Measurements from ENCODE around the gene EIF1AD.

EIF1AD gene

DNA sequence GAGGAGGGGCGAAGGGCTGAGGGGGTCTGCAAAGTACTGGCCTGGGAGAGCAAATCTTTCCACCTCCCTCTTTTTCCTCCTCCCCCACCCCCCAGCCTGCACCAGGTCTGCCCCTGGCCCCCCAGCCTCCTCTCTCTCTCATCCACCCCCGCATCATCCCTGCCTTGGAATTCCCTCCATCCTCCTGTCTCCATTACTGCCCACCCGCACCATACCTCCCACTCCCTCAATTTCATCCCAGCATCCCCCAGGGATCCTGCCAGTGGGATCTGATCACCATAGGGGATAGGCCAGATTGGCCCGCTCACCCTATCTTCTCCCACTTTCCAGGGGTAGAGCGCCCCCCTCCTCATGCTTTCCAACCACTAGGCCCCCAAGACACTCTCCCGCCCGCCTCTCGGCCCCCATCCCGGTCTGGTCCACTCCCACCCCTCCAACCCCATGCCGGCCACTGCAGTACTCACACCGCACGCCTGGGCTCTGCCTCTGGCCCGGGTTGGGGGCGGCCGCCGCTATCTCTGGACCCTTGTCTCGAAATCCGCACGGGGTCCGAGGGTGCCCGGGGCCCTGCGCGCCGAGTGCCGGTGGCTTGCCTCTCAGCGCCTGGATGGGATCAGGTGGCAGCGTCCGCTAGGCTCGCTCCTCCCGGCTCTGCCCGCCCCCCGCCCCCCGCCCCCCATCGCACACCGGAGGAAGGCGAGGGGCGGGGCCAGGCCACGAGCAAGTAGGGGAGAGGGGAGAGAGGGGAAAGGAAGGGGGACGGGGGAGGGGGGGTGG, 46.8 kb upstream of the EIF1AD start, which contains the start of gene GAL3ST3:
TSS of gene GAL3ST3 (minus strand) at position 615 of the 777 bp plus-strand sequence. CDS start 3,746 bp downstream, outside the sequence.
- Histone ChIP-seq H3K4me3 (ENCODE audit: low read length in 2 of 2) (peak within 1 kb of the TSS; percentile 53 to 86), H2AK5ac (ENCODE audit: low read depth, low read length) (peak within 1 kb of the TSS; percentile 93), H3K23ac (ENCODE audit: low read depth, low read length, poor library complexity) (peak within 1 kb of the TSS; percentile 28), H2BK12ac (ENCODE audit: low read length) (peak within 1 kb of the TSS; percentile 73), H4K91ac (ENCODE audit: low read depth, low read length, poor library complexity) (no peak within 1 kb of the TSS), H3K4me1 (ENCODE audit: control insufficient read depth in 2 of 2, insufficient read depth in 1 of 2, low read depth in 1 of 2, low read length in 2 of 2) (peaks cover 23 to 27% of the 10 kb centered on the region in 2 donors), H3K4ac (ENCODE audit: low read length) (no peak within 1 kb of the TSS), H3K18ac (ENCODE audit: low read length) (peak within 1 kb of the TSS; percentile 99), H3K79me1 (ENCODE audit: low read depth, low read length) (peaks cover 17% of the 10 kb centered on the region), H3K14ac (ENCODE audit: low read length) (no peak within 1 kb of the TSS), H2AFZ (ENCODE audit: low read length) (peak within 1 kb of the TSS; percentile 87), H3K4me2 (ENCODE audit: insufficient read depth, low read length, poor library complexity, severe bottlenecking) (peak within 1 kb of the TSS; percentile 89), H3K9me3 (replicated peaks in 1 of 2; ENCODE audit: control insufficient read depth in 2 of 2, insufficient read depth in 1 of 2, low read depth in 1 of 2, low read length in 2 of 2) (no peaks in the 10 kb centered on the region), H3K27ac (replicated peaks; ENCODE audit: low read length) (peak within 1 kb of the TSS; percentile 13), H3K27me3 (ENCODE audit: control insufficient read depth in 3 of 3, insufficient read depth in 3 of 3, low read depth in 1 of 3, low read length in 3 of 3) (no peaks in the 10 kb centered on the region), H2BK15ac (ENCODE audit: low read length) (peak within 1 kb of the TSS; percentile 90), H3K9ac (ENCODE audit: low read depth, low read length, poor library complexity) (peak within 1 kb of the TSS; percentile 84), H2BK5ac (ENCODE audit: low read length) (peak within 1 kb of the TSS; percentile 49), H4K8ac (ENCODE audit: low read depth, low read length) (peak within 1 kb of the TSS; percentile 89), H2BK120ac (ENCODE audit: low read depth, low read length) (peak within 1 kb of the TSS; percentile 74), H3K36me3 (replicated peaks in 1 of 2; ENCODE audit: control insufficient read depth in 2 of 2, insufficient read depth in 2 of 2, low read length in 2 of 2) (peaks cover 5 to 8% of the 10 kb centered on the region in 2 donors)
- peak; percentile 66 for DNase-seq (ENCODE audit: low spot score)
- WGBS, 2 donors (ENCODE audit: extremely low coverage in 2 of 2, insufficient read length in 2 of 2, insufficient replicate concordance in 1 of 2): no CpG with 5 or more reads among the region's 39 CpGs

DNA sequence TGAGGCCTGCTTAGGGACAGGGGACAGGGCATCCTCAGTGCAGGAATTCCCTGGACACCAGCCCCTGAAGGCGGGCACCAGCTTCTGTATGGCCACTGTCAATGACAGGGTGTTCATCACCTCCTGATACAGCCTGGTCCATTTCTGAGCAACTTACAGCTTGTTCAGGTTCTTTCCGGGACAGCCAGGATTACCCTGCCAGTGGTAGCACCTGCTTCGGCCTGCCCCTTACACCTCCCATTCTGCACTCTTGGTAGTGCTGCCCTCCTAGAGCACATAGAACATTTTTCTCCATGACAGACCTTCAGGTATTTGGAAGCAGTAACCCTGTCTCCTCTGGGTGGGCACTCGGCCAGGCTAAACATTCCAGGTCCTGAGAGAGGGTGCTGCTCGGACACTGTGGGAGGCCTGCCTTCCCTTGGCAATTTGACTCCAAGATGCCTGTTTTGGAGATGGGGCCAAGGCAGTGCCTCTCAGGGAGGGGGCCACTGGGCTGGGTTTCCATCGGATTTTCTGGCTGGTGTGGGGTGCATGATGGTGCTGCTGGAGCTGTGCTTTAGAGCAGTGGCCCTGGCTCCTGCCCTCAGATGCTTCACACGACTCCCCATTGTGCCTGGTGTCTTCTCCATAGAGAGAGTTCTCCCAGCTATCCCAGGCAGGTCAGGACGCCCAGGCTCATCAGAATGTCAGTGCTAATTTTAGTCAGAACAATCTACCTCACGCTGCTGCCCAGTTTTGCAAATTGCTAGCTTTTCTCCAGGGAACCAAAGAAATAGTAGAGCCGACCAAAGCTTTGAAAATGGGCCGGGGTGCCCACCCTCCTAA, 45.8 kb upstream of the EIF1AD start:
- Histone ChIP-seq H2BK15ac (ENCODE audit: low read length) (peak overlapping the region; percentile 72), H3K9ac (ENCODE audit: low read depth, low read length, poor library complexity) (no peak overlapping the region), H3K27ac (replicated peaks; ENCODE audit: low read length) (no peak overlapping the region), H3K4me1 (ENCODE audit: control insufficient read depth in 2 of 2, insufficient read depth in 1 of 2, low read depth in 1 of 2, low read length in 2 of 2) (peaks cover 14 to 22% of the 10 kb centered on the region in 2 donors), H3K27me3 (ENCODE audit: control insufficient read depth in 3 of 3, insufficient read depth in 3 of 3, low read depth in 1 of 3, low read length in 3 of 3) (no peaks in the 10 kb centered on the region), H2BK120ac (ENCODE audit: low read depth, low read length) (no peak overlapping the region), H3K4ac (ENCODE audit: low read length) (no peak overlapping the region), H3K18ac (ENCODE audit: low read length) (peak overlapping the region; percentile 81), H3K23ac (ENCODE audit: low read depth, low read length, poor library complexity) (peak overlapping the region; percentile 1), H2AK5ac (ENCODE audit: low read depth, low read length) (peak overlapping the region; percentile 67), H2BK5ac (ENCODE audit: low read length) (no peak overlapping the region), H3K4me2 (ENCODE audit: insufficient read depth, low read length, poor library complexity, severe bottlenecking) (peak overlapping the region; percentile 89), H3K79me1 (ENCODE audit: low read depth, low read length) (peaks cover 16% of the 10 kb centered on the region), H3K14ac (ENCODE audit: low read length) (peak overlapping the region; percentile 22), H4K8ac (ENCODE audit: low read depth, low read length) (no peak overlapping the region), H4K91ac (ENCODE audit: low read depth, low read length, poor library complexity) (no peak overlapping the region), H2AFZ (ENCODE audit: low read length) (no peak overlapping the region), H3K36me3 (replicated peaks in 1 of 2; ENCODE audit: control insufficient read depth in 2 of 2, insufficient read depth in 2 of 2, low read length in 2 of 2) (peaks cover 0 to 13% of the 10 kb centered on the region in 2 donors), H2BK12ac (ENCODE audit: low read length) (no peak overlapping the region), H3K9me3 (replicated peaks in 1 of 2; ENCODE audit: control insufficient read depth in 2 of 2, insufficient read depth in 1 of 2, low read depth in 1 of 2, low read length in 2 of 2) (no peaks in the 10 kb centered on the region), H3K4me3 (ENCODE audit: low read length in 2 of 2) (peak overlapping the region in 1 of 2 donors; percentile 53)
- DNase-seq (ENCODE audit: low spot score): no peak
- no CpG with 5 or more reads among the region's 11 CpGs for WGBS, 2 donors (ENCODE audit: extremely low coverage in 2 of 2, insufficient read length in 2 of 2, insufficient replicate concordance in 1 of 2)

DNA sequence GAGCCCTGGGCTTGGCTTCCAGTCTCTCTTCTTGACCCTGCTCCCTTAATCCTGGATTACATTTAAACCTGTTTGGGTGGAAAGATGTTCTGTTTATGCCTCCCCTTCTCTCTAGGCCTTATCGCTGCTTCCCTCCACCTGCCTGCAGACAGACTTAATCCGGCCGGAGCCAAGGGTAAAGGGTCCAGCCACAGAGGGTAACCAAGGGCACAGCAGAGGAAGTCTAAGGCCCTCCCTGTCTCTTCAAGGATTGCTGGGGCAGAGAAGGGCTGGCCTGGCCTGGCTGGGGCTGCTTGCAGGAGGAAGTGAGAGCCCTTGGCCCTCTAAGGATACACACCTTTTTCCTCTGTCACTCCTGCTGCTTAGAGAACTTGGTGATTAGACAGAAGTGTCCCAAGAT, 44.9 kb upstream of the EIF1AD start:
- no peak overlapping the region for H3K4ac ChIP-seq (ENCODE audit: low read length)
- H2AK5ac ChIP-seq (ENCODE audit: low read depth, low read length): no peak overlapping the region
- H3K79me1 ChIP-seq (ENCODE audit: low read depth, low read length): peaks cover 11% of the 10 kb centered on the region
- no peak overlapping the region for H2AFZ ChIP-seq (ENCODE audit: low read length)
- no peak overlapping the region for H2BK15ac ChIP-seq (ENCODE audit: low read length)
- no peak overlapping the region for H3K14ac ChIP-seq (ENCODE audit: low read length)
- peaks cover 0 to 16% of the 10 kb centered on the region in 2 donors for H3K36me3 ChIP-seq (replicated peaks in 1 of 2; ENCODE audit: control insufficient read depth in 2 of 2, insufficient read depth in 2 of 2, low read length in 2 of 2)
- no peak overlapping the region for H3K27ac ChIP-seq (replicated peaks; ENCODE audit: low read length)
- H3K9me3 ChIP-seq (replicated peaks in 1 of 2; ENCODE audit: control insufficient read depth in 2 of 2, insufficient read depth in 1 of 2, low read depth in 1 of 2, low read length in 2 of 2): no peaks in the 10 kb centered on the region
- no peak overlapping the region for H3K23ac ChIP-seq (ENCODE audit: low read depth, low read length, poor library complexity)
- WGBS, 2 donors (ENCODE audit: extremely low coverage in 2 of 2, insufficient read length in 2 of 2, insufficient replicate concordance in 1 of 2): no CpG with 5 or more reads among the region's 3 CpGs
- no peak overlapping the region for H3K18ac ChIP-seq (ENCODE audit: low read length)
- no peak overlapping the region for H3K4me3 ChIP-seq (ENCODE audit: low read length in 2 of 2)
- DNase-seq (ENCODE audit: low spot score): no peak
- H3K9ac ChIP-seq (ENCODE audit: low read depth, low read length, poor library complexity): no peak overlapping the region
- no peak overlapping the region for H2BK5ac ChIP-seq (ENCODE audit: low read length)
- no peak overlapping the region for H2BK12ac ChIP-seq (ENCODE audit: low read length)
- H3K4me1 ChIP-seq (ENCODE audit: control insufficient read depth in 2 of 2, insufficient read depth in 1 of 2, low read depth in 1 of 2, low read length in 2 of 2): peaks cover 14 to 22% of the 10 kb centered on the region in 2 donors
- no peak overlapping the region for H3K4me2 ChIP-seq (ENCODE audit: insufficient read depth, low read length, poor library complexity, severe bottlenecking)
- H3K27me3 ChIP-seq (ENCODE audit: control insufficient read depth in 3 of 3, insufficient read depth in 3 of 3, low read depth in 1 of 3, low read length in 3 of 3): no peaks in the 10 kb centered on the region
- no peak overlapping the region for H4K8ac ChIP-seq (ENCODE audit: low read depth, low read length)
- H2BK120ac ChIP-seq (ENCODE audit: low read depth, low read length): no peak overlapping the region
- no peak overlapping the region for H4K91ac ChIP-seq (ENCODE audit: low read depth, low read length, poor library complexity)

Measured in neuronal stem cell (in vitro differentiated cells).